Measurements from ENCODE around the gene UBE2Z. TPM values are rescaled to one million over a fixed set of nuclear protein-coding genes. Genes with fewer than 3 reads are reported as not detected.

Gene UBE2Z
- total and polyA plus RNA-seq, 2 of the 8 experiments (the other 6 are each of a cell fraction or from before 2014, with no cell fraction given), result 73.4 to 75.9 TPM

- CTCF ChIA-PET (ENCODE audit: partially characterized antibody), result interaction anchor here (0.6 to 63.3 kb wide), 6 partner anchors 50 to 392 kb away, joined by 3 to 2590 read pairs (median 38); partner anchors contain the start of genes CALCOCO2, HOXB13, PRAC1 and PRAC2
- Histone ChIP-seq H3K23me2 (ENCODE audit: low read depth, low read length) (no peaks in the 10 kb centered on the region), H2BK120ac (replicated peaks; ENCODE audit: low read depth, low read length) (no peak overlapping the region), H3K79me1 (ENCODE audit: low read depth, low read length) (no peaks in the 10 kb centered on the region), H3K27me3 (replicated peaks in 1 of 4; ENCODE audit: control insufficient read depth in 3 of 4, extremely low read depth in 1 of 4, insufficient read depth in 3 of 4, low read length in 3 of 4) (no peaks in the 10 kb centered on the region; a peak in 1 of 7 replicates), H2AK5ac (ENCODE audit: low read depth, low read length) (no peak overlapping the region), H3K9me3 (ENCODE audit: insufficient read depth in 2 of 2, low read depth in 1 of 2, low read length in 1 of 2) (no peaks in the 10 kb centered on the region), H2BK15ac (ENCODE audit: low read length) (no peak overlapping the region), H3K14ac (ENCODE audit: insufficient read length) (no peak overlapping the region), H2BK20ac (ENCODE audit: low read length) (no peak overlapping the region), H3K18ac (ENCODE audit: extremely low read depth, low read length) (no peak overlapping the region), H2BK5ac (ENCODE audit: low read depth, low read length) (no peak overlapping the region), H3K56ac (replicated peaks; ENCODE audit: insufficient read length, low read depth, low read length) (no peak overlapping the region), H3K36me3 (ENCODE audit: control insufficient read depth in 2 of 4, insufficient read depth in 4 of 4, low read length in 3 of 4) (no peaks in the 10 kb centered on the region), H3K4me1 (replicated peaks in 1 of 4; ENCODE audit: control insufficient read depth in 3 of 4, insufficient read depth in 4 of 4, low read length in 3 of 4) (no peaks in the 10 kb centered on the region), H4K5ac (ENCODE audit: insufficient read length, low read depth, low read length) (no peak overlapping the region), H3K9ac (replicated peaks in 1 of 4; ENCODE audit: extremely low read depth in 1 of 4, low read depth in 3 of 4, low read length in 3 of 4) (no peak overlapping the region), H3K4ac (replicated peaks; ENCODE audit: insufficient read length, low read depth, low read length) (no peak overlapping the region), H4K91ac (replicated peaks; ENCODE audit: insufficient read length, low read length) (no peak overlapping the region), H4K8ac (ENCODE audit: extremely low read depth, insufficient read depth, low read length) (no peak overlapping the region), H3K79me2 (ENCODE audit: control insufficient read depth in 1 of 2, insufficient read depth in 2 of 2, low read length in 2 of 2) (no peaks in the 10 kb centered on the region), H2AFZ (ENCODE audit: low read length) (no peak overlapping the region), H3K23ac (ENCODE audit: insufficient read length) (no peak overlapping the region), H3K27ac (ENCODE audit: low read depth, low read length) (no peak overlapping the region), H3K4me3 (ENCODE audit: extremely low read depth in 1 of 4, insufficient read depth in 2 of 4, low read depth in 3 of 4, low read length in 4 of 4) (no peak overlapping the region), H2BK12ac (ENCODE audit: low read depth, low read length) (no peak overlapping the region), H3K4me2 (ENCODE audit: insufficient read depth in 1 of 2, low read depth in 2 of 2, low read length in 2 of 2) (no peak overlapping the region), H4K20me1 (replicated peaks in 1 of 2; ENCODE audit: control insufficient read depth in 1 of 2, insufficient read depth in 2 of 2, low read length in 2 of 2) (no peaks in the 10 kb centered on the region)
- 83% methylated on average over 2 of the region's 2 CpGs; no CpG with 5 or more reads in 1 of the 2 experiments for WGBS, 2 experiments (ENCODE audit: extremely low coverage in 1 of 2, insufficient coverage in 1 of 2, insufficient read length in 1 of 2, insufficient replicate concordance in 2 of 2, low coverage in 1 of 2, low lambda C conversion rate in 2 of 2, missing lambda C conversion rate in 1 of 2)
- POLR2A ChIA-PET (ENCODE audit: partially characterized antibody), result no interaction called here
- FAIRE-seq (no peak), DNase-seq (ENCODE audit: low read depth in 1 of 2, low spot score in 2 of 2) (no peak)
- TF ChIP-seq ASH2L (IDR thresholded peaks at IDR 0.05; ENCODE audit: low read length), result no peak
- no peak for TF ChIP-seq ATF2 (IDR thresholded peaks at IDR 0.05; ENCODE audit: low read length)
- TF ChIP-seq KDM1A (IDR thresholded peaks at IDR 0.05; ENCODE audit: borderline replicate concordance, low read length), result no peak
- no peak for TF ChIP-seq TCF12 (IDR thresholded peaks at IDR 0.05; ENCODE audit: low read depth, low read length)
Measured at GRCh38 chr17:48882272-48882671, 25.9 kb upstream of the UBE2Z start.
